Neural progenitor cell (in vitro differentiated cells): ENCODE data around the gene LRRN2. TPM values are rescaled to one million over a fixed set of nuclear protein-coding genes. Genes with fewer than 3 reads are reported as not detected.

ENCODE experiments used
- DNase-seq: peaks from one replicate; pipeline ENCODE4 v3.0.0-alpha.2; 2016; ENCODE audit warnings: low spot score
- H2AFZ ChIP-seq: fragments of 200-600 bp; sonication (generic); replicated peaks from 2 replicates; pipeline ENCODE4 v1.6.1; 2016; ENCODE audit warnings: antibody characterized with exemption
- H3F3A ChIP-seq: fragments of 200-600 bp; sonication (generic); 2 replicates; pipeline ENCODE4 v1.6.1; 2016; ENCODE audit warnings: antibody characterized with exemption, low read depth
- H3K27ac ChIP-seq: fragments of 200-600 bp; sonication (generic); 2 replicates; pipeline ENCODE4 v1.5.1; 2016; ENCODE audit warnings: mild to moderate bottlenecking
- H3K27me3 ChIP-seq: fragments of 200-600 bp; sonication (generic); 2 replicates; pipeline ENCODE4 v1.6.1; 2016; ENCODE audit warnings: mild to moderate bottlenecking, moderate library complexity
- H3K36me3 ChIP-seq: fragments of 200-600 bp; sonication (generic); 2 replicates; pipeline ENCODE4 v1.5.1; 2016
- H3K4me1 ChIP-seq: fragments of 200-600 bp; sonication (generic); 2 replicates; pipeline ENCODE4 v1.6.1; 2016; ENCODE audit warnings: mixed run types
- H3K4me2 ChIP-seq: fragments of 200-600 bp; sonication (generic); 2 replicates; pipeline ENCODE4 v1.6.1; 2016
- H3K4me3 ChIP-seq: fragments of 200-600 bp; sonication (generic); 2 replicates; pipeline ENCODE4 v1.5.1; 2016
- H3K79me2 ChIP-seq: fragments of 200-600 bp; sonication (generic); 2 replicates; pipeline ENCODE4 v1.6.1; 2016; ENCODE audit warnings: low read depth
- H3K9ac ChIP-seq: fragments of 200-600 bp; sonication (generic); 2 replicates; pipeline ENCODE4 v1.6.1; 2016
- H3K9me3 ChIP-seq: fragments of 200-600 bp; sonication (generic); 2 replicates; pipeline ENCODE4 v1.5.1; 2016; ENCODE audit warnings: low read depth
- H4K20me1 ChIP-seq: fragments of 200-600 bp; sonication (generic); 2 replicates; pipeline ENCODE4 v1.6.1; 2016; ENCODE audit warnings: low read depth
- H3K27ac Mint-ChIP-seq: 3 replicates; pipeline ENCODE4 v1.8.0; 2021; ENCODE audit warnings: mixed read lengths
- H3K27me3 Mint-ChIP-seq: 2 replicates; pipeline ENCODE4 v1.8.0; 2022; ENCODE audit warnings: low read depth, mild to moderate bottlenecking, inconsistent platforms, moderate library complexity, mixed read lengths; ENCODE audit not compliant: insufficient read depth
- H3K36me3 Mint-ChIP-seq: 3 replicates; pipeline ENCODE4 v1.8.0; 2021; ENCODE audit warnings: mixed read lengths
- H3K4me1 Mint-ChIP-seq: 3 replicates; pipeline ENCODE4 v1.8.0; 2021; ENCODE audit warnings: mixed read lengths
- H3K4me3 Mint-ChIP-seq: 3 replicates; pipeline ENCODE4 v1.8.0; 2021; ENCODE audit warnings: mild to moderate bottlenecking, moderate library complexity, mixed read lengths
- H3K9me3 Mint-ChIP-seq: 3 replicates; pipeline ENCODE4 v1.8.0; 2020; ENCODE audit warnings: mixed read lengths
- CTCF ChIP-seq: fragments of 200-600 bp; sonication (generic); IDR thresholded peaks from 2 replicates; pipeline ENCODE4 v1.5.1; 2017; ENCODE audit warnings: antibody characterized with exemption, mild to moderate bottlenecking
- EZH2 ChIP-seq: fragments of 200-600 bp; sonication (generic); IDR thresholded peaks from 2 replicates; pipeline ENCODE4 v1.6.1; 2017; ENCODE audit warnings: antibody characterized with exemption, mild to moderate bottlenecking, moderate library complexity
- EZH2phosphoT487 ChIP-seq: fragments of 200-600 bp; sonication (generic); IDR thresholded peaks from 2 replicates; pipeline ENCODE4 v1.6.1; 2017; ENCODE audit warnings: antibody characterized with exemption
- total RNA-seq: library from RNA; depleted of rRNA; stranded (reverse); fragments of >200 nt; gene quantifications from 2 replicates; pipeline ENCODE4 v1.2.3, GENCODE V29; 2015; ENCODE audit warnings: low replicate concordance

Gene LRRN2
- total RNA-seq, 1 donor from 2014 or later: 1.9 TPM

- Histone ChIP-seq H3K4me1 (peaks cover 15% of the 10 kb centered on the region), H3K36me3 (no peaks in the 10 kb centered on the region), H4K20me1 (no peaks in the 10 kb centered on the region), H3K27ac (no peak overlapping the region), H3K27me3 (peaks cover 12% of the 10 kb centered on the region), H3K79me2 (no peaks in the 10 kb centered on the region), H3F3A (no peaks in the 10 kb centered on the region), H3K9me3 (peaks cover 9% of the 10 kb centered on the region), H2AFZ (no peak overlapping the region), H3K4me2 (no peak overlapping the region), H3K4me3 (no peak overlapping the region), H3K9ac (no peak overlapping the region)
- no peaks in the 10 kb centered on the region for H3K36me3 Mint-ChIP-seq
- H3K4me3 Mint-ChIP-seq: no peak overlapping the region
- no peak overlapping the region for H3K27ac Mint-ChIP-seq
- peaks cover 4% of the 10 kb centered on the region for H3K9me3 Mint-ChIP-seq
- peaks cover 13% of the 10 kb centered on the region for H3K4me1 Mint-ChIP-seq
- DNase-seq: no peak
- H3K27me3 Mint-ChIP-seq: peaks cover 7% of the 10 kb centered on the region
- TF ChIP-seq CTCF: no peak
- TF ChIP-seq EZH2phosphoT487: no peak
- TF ChIP-seq EZH2: no peak
Observed at GRCh38 chr1:204733289-204733688, 47.8 kb upstream of the LRRN2 start.

- H3K4me3 ChIP-seq: no peak overlapping the region
- no peaks in the 10 kb centered on the region for H3K36me3 ChIP-seq
- no peak overlapping the region for H3K4me2 ChIP-seq
- no peaks in the 10 kb centered on the region for H4K20me1 ChIP-seq
- peaks cover 12% of the 10 kb centered on the region for H3K27me3 ChIP-seq
- DNase-seq: no peak
- Mint-ChIP-seq H3K4me1 (peaks cover 13% of the 10 kb centered on the region), H3K27ac (no peak overlapping the region), H3K36me3 (no peaks in the 10 kb centered on the region), H3K27me3 (peaks cover 8% of the 10 kb centered on the region), H3K4me3 (no peak overlapping the region), H3K9me3 (no peaks in the 10 kb centered on the region)
- no peaks in the 10 kb centered on the region for H3K9me3 ChIP-seq
- H3K27ac ChIP-seq: no peak overlapping the region
- no peaks in the 10 kb centered on the region for H3K79me2 ChIP-seq
- H3K9ac ChIP-seq: no peak overlapping the region
- H2AFZ ChIP-seq: no peak overlapping the region
- TF ChIP-seq CTCF: no peak
- no peak for TF ChIP-seq EZH2
- no peak for TF ChIP-seq EZH2phosphoT487
- no peaks in the 10 kb centered on the region for H3F3A ChIP-seq
- peaks cover 15% of the 10 kb centered on the region for H3K4me1 ChIP-seq
Observed at GRCh38 chr1:204731985-204732575, 46.5 kb upstream of the LRRN2 start.

- Histone ChIP-seq H3K9ac (no peak overlapping the region), H3K9me3 (no peaks in the 10 kb centered on the region), H3K4me3 (no peak overlapping the region), H3F3A (no peaks in the 10 kb centered on the region), H3K27me3 (peaks cover 9% of the 10 kb centered on the region), H3K4me2 (peak overlapping the region; percentile 10), H2AFZ (no peak overlapping the region), H3K36me3 (no peaks in the 10 kb centered on the region), H3K4me1 (peaks cover 15% of the 10 kb centered on the region), H3K27ac (no peak overlapping the region), H3K79me2 (no peaks in the 10 kb centered on the region), H4K20me1 (no peaks in the 10 kb centered on the region)
- TF ChIP-seq EZH2phosphoT487: no peak
- no peak for TF ChIP-seq CTCF
- no peak for TF ChIP-seq EZH2
- Mint-ChIP-seq H3K27ac (no peak overlapping the region), H3K9me3 (no peaks in the 10 kb centered on the region), H3K4me1 (peaks cover 14% of the 10 kb centered on the region), H3K4me3 (no peak overlapping the region), H3K36me3 (no peaks in the 10 kb centered on the region), H3K27me3 (peaks cover 8% of the 10 kb centered on the region)
- DNase-seq: no peak
Observed at GRCh38 chr1:204731509-204731908, 46.0 kb upstream of the LRRN2 start.
